CD8-positive, alpha-beta memory T cell (primary cell): ENCODE measurements around the gene DCLK2. TPM values are rescaled to one million over a fixed set of nuclear protein-coding genes. Genes with fewer than 3 reads are reported as not detected.
"Not testable (repeated sequence)": the region's sequence is repeated elsewhere in the genome, so short reads cannot be mapped to it uniquely, and the experiment has no call there.

ENCODE experiments used
- CTCF ChIA-PET: fragments of 350-600 bp; sonication (Branson Sonifier 250); formaldehyde crosslinking; loops from one replicate; lab custom pipeline; 2021; ENCODE audit warnings: antibody characterized with exemption; lab: Charles Lee
- POLR2A ChIA-PET: fragments of 350-600 bp; sonication (Branson Sonifier 250); formaldehyde crosslinking; loops from one replicate; lab custom pipeline; 2021; ENCODE audit warnings: antibody characterized with exemption; lab: Charles Lee
- DNase-seq, 5 donors: peaks; one replicate each; pipeline versions ENCODE4 v3.0.0 to v3.0.0-alpha.2; 2020 to 2022; ENCODE audit warnings: mixed read lengths in 1 of 5
- H3K27ac ChIP-seq: one replicate; pipeline ENCODE4 v1.7.0; 2013; ENCODE audit warnings: low read depth, mild to moderate bottlenecking, low read length, moderate library complexity
- H3K27me3 ChIP-seq: 2 replicates; pipeline ENCODE4 v1.7.0; 2013; ENCODE audit warnings: low read length, mild to moderate bottlenecking; ENCODE audit not compliant: insufficient read depth, poor library complexity, severe bottlenecking
- H3K36me3 ChIP-seq: 2 replicates; pipeline ENCODE4 v1.7.0; 2013; ENCODE audit warnings: mild to moderate bottlenecking, low read length, moderate library complexity; ENCODE audit not compliant: insufficient read depth
- H3K4me1 ChIP-seq: 2 replicates; pipeline ENCODE4 v1.7.0; 2013; ENCODE audit warnings: mild to moderate bottlenecking, low read length, moderate library complexity; ENCODE audit not compliant: insufficient read depth
- H3K4me3 ChIP-seq: 2 replicates; pipeline ENCODE4 v1.7.0; 2013; ENCODE audit warnings: mild to moderate bottlenecking, low read length
- H3K9me3 ChIP-seq: 2 replicates; pipeline ENCODE4 v1.7.0; 2013; ENCODE audit warnings: mild to moderate bottlenecking, low read length
- H3K27ac Mint-ChIP-seq, 8 donors: one replicate each; pipeline ENCODE4 v1.8.0; 2020 to 2021; ENCODE audit warnings: mixed read lengths in 8 of 8, mild to moderate bottlenecking in 6 of 8, inconsistent platforms in 3 of 8, moderate library complexity in 3 of 8
- H3K27me3 Mint-ChIP-seq, 2 donors: one replicate each; pipeline ENCODE4 v1.8.0; 2020 to 2021; ENCODE audit warnings: mixed read lengths in 2 of 2, mild to moderate bottlenecking in 1 of 2, moderate library complexity in 1 of 2
- H3K36me3 Mint-ChIP-seq, 3 donors: one replicate each; pipeline ENCODE4 v1.8.0; 2020 to 2021; ENCODE audit warnings: mixed read lengths in 3 of 3, inconsistent platforms in 1 of 3, mild to moderate bottlenecking in 1 of 3
- H3K4me1 Mint-ChIP-seq, 3 donors: one replicate each; pipeline ENCODE4 v1.8.0; 2020 to 2021; ENCODE audit warnings: mixed read lengths in 3 of 3, inconsistent platforms in 1 of 3, mild to moderate bottlenecking in 1 of 3
- H3K4me3 Mint-ChIP-seq, 7 donors: one replicate each; pipeline ENCODE4 v1.8.0; 2020 to 2021; ENCODE audit warnings: mixed read lengths in 7 of 7, mild to moderate bottlenecking in 6 of 7, moderate library complexity in 4 of 7, inconsistent platforms in 2 of 7
- H3K9me3 Mint-ChIP-seq, 5 donors: one replicate each; pipeline ENCODE4 v1.8.0; 2020 to 2022; ENCODE audit warnings: mixed read lengths in 5 of 5, mild to moderate bottlenecking in 3 of 5, moderate library complexity in 2 of 5, inconsistent platforms in 1 of 5
- polyA plus RNA-seq: library from polyadenylated mRNA; unstranded; fragments of 300-500 nt; fragmentation: Illumina TruSeq; gene quantifications from one replicate; pipeline ENCODE4 v1.2.3, GENCODE V29; 2021
- total RNA-seq, 2 experiments: library from RNA; stranded (reverse); gene quantifications; one replicate each; pipeline ENCODE4 v1.2.3, GENCODE V29; 2021

The DCLK2 gene
- total and polyA plus RNA-seq, 3 experiments from 2014 or later: not detected

DNA sequence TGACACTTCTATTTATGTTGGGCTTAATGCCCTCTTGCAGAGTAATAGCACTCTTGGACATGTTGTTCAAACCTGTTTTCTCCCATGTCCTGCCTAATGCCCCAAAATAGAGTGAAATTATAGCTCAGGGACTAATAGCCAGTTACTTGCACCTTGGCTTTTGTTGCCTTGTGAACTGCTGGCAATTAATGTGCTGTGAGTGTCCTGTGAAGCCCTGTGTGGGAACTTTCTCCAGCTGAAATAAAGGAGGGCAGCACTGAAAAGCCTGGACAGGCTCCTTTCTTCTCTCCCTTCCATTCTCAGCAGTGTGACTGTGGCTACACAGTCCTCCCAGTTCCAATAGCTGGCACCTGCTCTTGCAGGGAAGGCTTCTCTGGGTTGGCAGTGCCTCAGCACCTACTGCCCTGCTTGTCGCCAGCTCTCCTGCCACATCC is 72.4 kb downstream of the DCLK2 start:
- H3K9me3 Mint-ChIP-seq: no peaks in the 10 kb centered on the region
- CTCF ChIA-PET: no interaction called here
- H3K27ac ChIP-seq: no peak overlapping the region
- no peaks in the 10 kb centered on the region for H3K4me1 Mint-ChIP-seq
- DNase-seq: no peak
- peaks cover 1 to 5% of the 10 kb centered on the region in 2 donors for H3K27me3 Mint-ChIP-seq
- H3K36me3 ChIP-seq: no peaks in the 10 kb centered on the region
- H3K36me3 Mint-ChIP-seq: no peaks in the 10 kb centered on the region
- no peak overlapping the region for H3K27ac Mint-ChIP-seq
- H3K4me3 Mint-ChIP-seq: no peak overlapping the region
- H3K4me1 ChIP-seq: no peaks in the 10 kb centered on the region
- no peak overlapping the region for H3K4me3 ChIP-seq
- POLR2A ChIA-PET: no interaction called here
- no peaks in the 10 kb centered on the region for H3K9me3 ChIP-seq
- H3K27me3 ChIP-seq: no peaks in the 10 kb centered on the region

DNA sequence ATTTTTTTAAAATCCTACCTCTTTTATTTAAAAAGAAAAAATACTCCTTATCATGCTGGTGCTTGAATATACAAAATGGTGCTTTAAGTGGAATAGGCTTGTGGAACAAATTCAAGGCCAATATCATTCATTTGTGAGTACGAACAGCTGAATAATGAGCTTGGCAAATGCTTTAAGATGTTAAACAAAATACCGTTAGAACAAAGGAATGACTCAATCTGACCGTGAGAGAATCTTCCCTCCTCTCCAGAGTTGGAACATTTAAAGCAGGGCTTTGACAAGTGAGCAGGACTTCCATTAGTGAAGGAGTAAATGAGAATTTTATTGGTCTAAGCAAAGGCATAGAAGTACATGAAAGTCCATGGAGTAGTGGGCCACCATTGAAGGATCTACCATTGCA is 74.5 kb downstream of the DCLK2 start:
- Mint-ChIP-seq H3K36me3 (no peaks in the 10 kb centered on the region), H3K4me1 (no peaks in the 10 kb centered on the region), H3K4me3 (no peak overlapping the region), H3K27ac (no peak overlapping the region), H3K27me3 (peaks cover 1 to 2% of the 10 kb centered on the region in 2 donors), H3K9me3 (no peaks in the 10 kb centered on the region)
- POLR2A ChIA-PET: no interaction called here
- CTCF ChIA-PET: no interaction called here
- Histone ChIP-seq H3K36me3 (no peaks in the 10 kb centered on the region), H3K27me3 (no peaks in the 10 kb centered on the region), H3K4me1 (no peaks in the 10 kb centered on the region), H3K27ac (no peak overlapping the region), H3K4me3 (no peak overlapping the region), H3K9me3 (no peaks in the 10 kb centered on the region)
- no peak for DNase-seq

DNA sequence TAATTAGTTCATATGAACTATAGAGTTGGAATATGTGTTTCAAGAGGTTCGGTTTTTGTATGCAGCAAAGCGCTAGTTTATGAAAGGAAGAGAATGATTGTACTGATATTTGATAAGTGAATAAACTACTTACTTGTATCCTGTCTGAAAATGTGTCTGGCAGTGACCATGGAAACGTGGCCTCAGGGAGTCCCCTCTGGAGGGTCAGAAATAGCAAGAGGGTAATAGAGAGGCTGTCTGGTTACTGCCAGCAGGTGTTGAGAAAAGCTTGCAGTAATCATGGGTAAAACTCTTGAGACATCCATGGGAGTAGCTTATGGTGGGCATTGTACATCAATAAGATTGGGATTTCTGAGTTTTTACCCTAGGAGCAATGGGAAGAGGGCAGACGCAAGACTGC is 77.1 kb downstream of the DCLK2 start:
- ChIA-PET POLR2A (no interaction called here), CTCF (no interaction called here)
- no peak for DNase-seq
- Histone ChIP-seq H3K27ac (no peak overlapping the region), H3K9me3 (no peaks in the 10 kb centered on the region), H3K36me3 (no peaks in the 10 kb centered on the region), H3K4me3 (no peak overlapping the region), H3K4me1 (no peaks in the 10 kb centered on the region), H3K27me3 (no peaks in the 10 kb centered on the region)
- Mint-ChIP-seq H3K36me3 (no peaks in the 10 kb centered on the region), H3K4me1 (no peaks in the 10 kb centered on the region), H3K4me3 (no peak overlapping the region), H3K27me3 (peaks cover 0 to 1% of the 10 kb centered on the region in 2 donors), H3K27ac (no peak overlapping the region), H3K9me3 (no peaks in the 10 kb centered on the region)

DNA sequence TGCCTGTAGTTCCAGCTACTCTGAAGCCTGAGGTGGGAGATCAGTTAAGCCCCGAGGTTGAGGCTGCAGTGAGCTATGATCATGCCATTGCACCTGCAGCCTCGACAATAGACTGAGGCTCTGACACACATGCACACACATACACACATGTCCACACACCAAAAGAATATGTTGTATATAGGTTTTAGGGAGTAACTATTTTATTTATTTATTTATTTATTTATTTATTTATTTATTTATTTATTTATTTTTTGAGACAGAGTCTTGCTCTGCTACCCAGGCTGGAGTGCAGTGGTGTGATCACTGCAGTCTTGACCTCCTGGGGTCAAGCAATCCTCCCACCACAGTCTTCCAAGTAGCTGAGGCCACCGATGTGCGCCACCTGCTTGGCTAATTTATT is 78.3 kb downstream of the DCLK2 start:
- H3K4me1 Mint-ChIP-seq: no peaks in the 10 kb centered on the region
- ChIA-PET CTCF (no interaction called here), POLR2A (no interaction called here)
- H3K27ac ChIP-seq: no peak overlapping the region
- no peaks in the 10 kb centered on the region for H3K36me3 Mint-ChIP-seq
- H3K27me3 ChIP-seq: no peaks in the 10 kb centered on the region
- no peak overlapping the region for H3K4me3 Mint-ChIP-seq
- no peak for DNase-seq
- H3K9me3 Mint-ChIP-seq: no peaks in the 10 kb centered on the region
- H3K4me3 ChIP-seq: no peak overlapping the region
- no peak overlapping the region for H3K27ac Mint-ChIP-seq
- no peaks in the 10 kb centered on the region for H3K4me1 ChIP-seq
- H3K9me3 ChIP-seq: no peaks in the 10 kb centered on the region
- peaks cover 0 to 1% of the 10 kb centered on the region in 2 donors for H3K27me3 Mint-ChIP-seq
- H3K36me3 ChIP-seq: no peaks in the 10 kb centered on the region

DNA sequence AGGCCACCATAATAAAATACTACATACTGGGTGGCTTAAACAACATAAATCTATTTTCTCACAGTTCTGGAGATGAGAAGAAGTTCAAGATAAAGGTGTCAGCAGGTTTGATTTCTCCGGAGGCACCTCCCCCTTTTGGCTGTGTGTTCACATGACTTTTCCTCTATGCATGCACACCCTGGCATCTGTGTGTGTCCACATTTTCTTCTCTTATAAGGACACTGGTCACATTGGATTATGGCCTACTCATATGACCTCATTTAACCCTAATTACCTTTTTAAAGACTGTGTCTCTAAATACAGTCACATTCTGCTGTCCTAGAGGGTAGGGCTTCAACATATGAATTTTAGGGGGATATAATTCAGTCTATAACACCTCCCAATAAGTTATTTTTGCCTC is 79.8 kb downstream of the DCLK2 start:
- H3K36me3 Mint-ChIP-seq: no peaks in the 10 kb centered on the region
- no peak overlapping the region for H3K27ac Mint-ChIP-seq
- CTCF ChIA-PET: no interaction called here
- Histone ChIP-seq H3K36me3 (no peaks in the 10 kb centered on the region), H3K4me1 (no peaks in the 10 kb centered on the region), H3K27me3 (no peaks in the 10 kb centered on the region), H3K27ac (no peak overlapping the region), H3K9me3 (no peaks in the 10 kb centered on the region), H3K4me3 (no peak overlapping the region)
- no peaks in the 10 kb centered on the region for H3K4me1 Mint-ChIP-seq
- no peak overlapping the region for H3K4me3 Mint-ChIP-seq
- no peaks in the 10 kb centered on the region for H3K9me3 Mint-ChIP-seq
- H3K27me3 Mint-ChIP-seq: peaks cover 0 to 1% of the 10 kb centered on the region in 2 donors
- DNase-seq: no peak
- POLR2A ChIA-PET: no interaction called here

DNA sequence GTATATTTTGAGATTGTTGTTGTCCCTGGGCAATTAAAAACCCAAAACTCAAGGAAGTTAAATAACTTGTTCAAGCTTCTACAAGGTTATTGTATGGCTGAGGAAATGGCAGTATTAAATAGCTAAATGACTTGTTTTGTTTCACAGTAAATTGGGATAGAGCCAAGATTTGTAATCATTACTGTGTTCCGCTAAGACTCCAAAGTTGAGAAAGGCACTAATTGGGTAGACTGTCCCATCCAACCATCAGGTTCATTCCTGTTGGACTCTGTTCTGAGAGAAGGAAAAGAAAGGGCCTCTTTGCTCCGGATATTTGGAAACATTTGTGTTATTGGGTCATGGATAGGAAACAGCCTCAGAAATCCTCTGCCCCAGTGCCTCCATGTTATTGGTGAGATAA is 82.2 kb downstream of the DCLK2 start:
- CTCF ChIA-PET: no interaction called here

DNA sequence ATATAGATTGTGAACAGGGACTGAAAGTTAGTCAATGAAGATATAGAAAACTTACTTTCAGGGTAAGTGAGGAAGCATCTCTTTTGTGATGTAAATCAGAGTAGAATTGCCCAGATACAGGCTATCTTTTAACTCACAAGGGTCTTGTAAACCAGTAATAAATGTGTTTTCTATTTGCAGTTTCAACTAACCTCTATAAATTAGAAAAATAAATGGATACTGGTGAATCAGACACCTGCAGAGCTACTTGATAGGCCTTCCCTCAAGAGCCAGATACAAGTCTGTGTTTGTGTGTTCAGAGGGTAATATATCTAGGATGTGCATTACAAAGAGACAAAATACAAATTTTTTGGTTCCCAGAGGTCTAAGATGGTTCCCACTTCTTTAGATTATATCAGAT is 82.9 kb downstream of the DCLK2 start:
- no peaks in the 10 kb centered on the region for H3K9me3 Mint-ChIP-seq
- Histone ChIP-seq H3K27ac (no peak overlapping the region), H3K9me3 (no peaks in the 10 kb centered on the region), H3K36me3 (no peaks in the 10 kb centered on the region), H3K27me3 (no peaks in the 10 kb centered on the region), H3K4me3 (no peak overlapping the region), H3K4me1 (no peaks in the 10 kb centered on the region)
- POLR2A ChIA-PET: no interaction called here
- no peak overlapping the region for H3K27ac Mint-ChIP-seq
- CTCF ChIA-PET: no interaction called here
- peaks cover 0 to 4% of the 10 kb centered on the region in 2 donors for H3K27me3 Mint-ChIP-seq
- H3K4me1 Mint-ChIP-seq: no peaks in the 10 kb centered on the region
- DNase-seq: no peak
- no peak overlapping the region for H3K4me3 Mint-ChIP-seq
- H3K36me3 Mint-ChIP-seq: no peaks in the 10 kb centered on the region

More for the DNA sequence above, 82.2 kb downstream of the DCLK2 start:
- H3K9me3 ChIP-seq: no peaks in the 10 kb centered on the region
- H3K27ac ChIP-seq: no peak overlapping the region
- no peak overlapping the region for H3K27ac Mint-ChIP-seq
- H3K9me3 Mint-ChIP-seq: no peaks in the 10 kb centered on the region
- H3K4me1 ChIP-seq: no peaks in the 10 kb centered on the region
- H3K4me1 Mint-ChIP-seq: no peaks in the 10 kb centered on the region
- H3K36me3 Mint-ChIP-seq: no peaks in the 10 kb centered on the region
- DNase-seq: no peak
- no peaks in the 10 kb centered on the region for H3K27me3 ChIP-seq
- POLR2A ChIA-PET: no interaction called here
- no peaks in the 10 kb centered on the region for H3K27me3 Mint-ChIP-seq
- no peak overlapping the region for H3K4me3 ChIP-seq
- H3K36me3 ChIP-seq: no peaks in the 10 kb centered on the region
- H3K4me3 Mint-ChIP-seq: no peak overlapping the region

DNA sequence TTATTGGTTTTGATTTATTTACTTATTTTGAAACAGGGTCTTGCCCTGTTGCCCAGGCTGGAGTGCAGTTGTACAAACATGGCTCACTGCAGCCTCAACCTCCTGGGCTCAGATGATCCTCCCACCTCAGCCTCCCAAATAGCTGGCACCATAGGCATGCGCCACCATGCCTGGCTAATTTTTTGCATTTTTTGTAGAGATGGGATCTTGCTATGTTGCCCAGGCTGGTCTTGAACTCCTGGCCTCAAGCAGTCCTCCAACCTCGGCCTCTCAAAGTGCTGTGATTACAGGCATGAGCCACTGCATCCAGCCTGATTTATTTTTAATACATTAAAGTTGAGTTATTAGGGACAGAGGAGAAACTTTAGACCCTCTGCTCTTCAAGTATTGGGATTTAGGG is 83.8 kb downstream of the DCLK2 start:
- H3K4me1 ChIP-seq, H3K9me3 Mint-ChIP-seq, H3K27me3 Mint-ChIP-seq, H3K27me3 ChIP-seq, H3K36me3 ChIP-seq, H3K36me3 Mint-ChIP-seq, H3K27ac ChIP-seq, H3K4me3 ChIP-seq, POLR2A ChIA-PET, DNase-seq, H3K4me3 Mint-ChIP-seq, CTCF ChIA-PET, H3K27ac Mint-ChIP-seq, H3K4me1 Mint-ChIP-seq, H3K9me3 ChIP-seq: not testable (repeated sequence)

DNA sequence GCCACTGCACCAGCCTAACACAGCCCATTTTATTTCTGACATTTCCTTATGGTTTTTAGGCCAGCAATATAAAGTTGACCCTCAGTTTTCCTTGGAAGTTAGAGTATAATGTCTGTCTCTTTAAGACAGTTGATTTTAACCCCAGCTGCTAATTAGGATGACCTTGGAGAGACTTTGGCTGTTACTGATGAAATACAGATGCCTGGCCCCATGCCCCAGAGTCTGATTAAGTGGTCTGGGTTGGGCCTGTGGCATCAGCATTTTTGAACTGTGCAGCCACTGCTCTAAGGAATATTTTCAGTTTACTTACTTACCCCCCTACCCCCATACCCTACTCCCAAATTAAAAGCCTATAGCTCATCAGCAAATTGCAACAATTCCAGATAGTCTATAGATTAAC is 85.8 kb downstream of the DCLK2 start:
- H3K9me3 Mint-ChIP-seq: no peaks in the 10 kb centered on the region
- H3K36me3 Mint-ChIP-seq: no peaks in the 10 kb centered on the region
- Histone ChIP-seq H3K4me3 (no peak overlapping the region), H3K36me3 (no peaks in the 10 kb centered on the region), H3K9me3 (no peaks in the 10 kb centered on the region), H3K27me3 (no peaks in the 10 kb centered on the region), H3K4me1 (no peaks in the 10 kb centered on the region), H3K27ac (no peak overlapping the region)
- no peak for DNase-seq
- POLR2A ChIA-PET: no interaction called here
- no peak overlapping the region for H3K4me3 Mint-ChIP-seq
- no peaks in the 10 kb centered on the region for H3K4me1 Mint-ChIP-seq
- no peak overlapping the region for H3K27ac Mint-ChIP-seq
- peaks cover 1 to 11% of the 10 kb centered on the region in 2 donors for H3K27me3 Mint-ChIP-seq
- CTCF ChIA-PET: no interaction called here
